Glomerular visceral epithelial cell (primary cell): ENCODE results near the gene ABCC8.

Source experiments
- DNase-seq: peaks from one replicate; pipeline ENCODE4 v3.0.0-alpha.2; 2016; ENCODE audit errors: extremely low spot score

ABCC8 gene

DNA sequence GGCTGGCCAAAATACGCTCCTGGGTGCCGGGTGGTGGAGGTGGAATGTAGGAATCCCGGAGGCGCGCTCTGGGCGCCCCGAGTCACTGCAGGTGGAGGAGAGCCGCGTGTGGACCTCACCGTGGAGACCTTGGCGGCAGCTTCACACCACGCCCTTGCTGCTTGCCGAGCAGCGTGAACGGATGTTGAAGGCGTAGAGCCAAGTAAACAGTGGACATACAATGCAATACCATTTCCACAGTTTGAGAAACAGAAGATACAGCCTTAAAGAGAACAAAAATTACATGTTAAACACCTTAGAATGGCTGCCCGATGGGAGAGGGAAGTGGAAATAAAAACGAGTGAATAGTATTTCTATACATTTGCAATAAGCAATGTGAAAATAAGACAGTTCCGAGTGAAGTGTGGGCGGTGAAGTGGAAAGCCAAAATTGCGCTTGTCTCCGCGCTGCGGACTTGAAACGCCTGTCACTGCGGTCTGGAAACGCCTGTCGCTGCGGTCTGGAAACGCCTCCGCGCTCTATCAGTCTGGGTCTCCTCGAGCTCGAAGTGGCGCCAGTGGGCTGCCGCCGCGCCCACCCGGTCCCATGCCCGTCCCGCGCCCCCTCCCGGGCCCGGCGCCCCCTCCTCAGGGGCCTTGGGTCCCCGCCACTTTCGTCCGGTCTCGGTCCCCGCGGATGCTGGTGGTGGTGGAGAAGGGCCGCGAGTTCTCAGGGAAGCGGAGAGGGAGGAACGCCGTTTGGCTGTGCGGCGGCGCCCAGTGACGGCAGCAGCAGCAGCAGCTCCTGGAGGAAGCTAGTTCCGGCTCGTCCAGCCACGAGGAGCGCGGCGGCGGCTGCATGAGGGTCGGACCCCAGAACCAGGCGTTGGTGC lies 123.5 kb downstream of the ABCC8 start:
- DNase-seq, result peak; percentile 72

DNA sequence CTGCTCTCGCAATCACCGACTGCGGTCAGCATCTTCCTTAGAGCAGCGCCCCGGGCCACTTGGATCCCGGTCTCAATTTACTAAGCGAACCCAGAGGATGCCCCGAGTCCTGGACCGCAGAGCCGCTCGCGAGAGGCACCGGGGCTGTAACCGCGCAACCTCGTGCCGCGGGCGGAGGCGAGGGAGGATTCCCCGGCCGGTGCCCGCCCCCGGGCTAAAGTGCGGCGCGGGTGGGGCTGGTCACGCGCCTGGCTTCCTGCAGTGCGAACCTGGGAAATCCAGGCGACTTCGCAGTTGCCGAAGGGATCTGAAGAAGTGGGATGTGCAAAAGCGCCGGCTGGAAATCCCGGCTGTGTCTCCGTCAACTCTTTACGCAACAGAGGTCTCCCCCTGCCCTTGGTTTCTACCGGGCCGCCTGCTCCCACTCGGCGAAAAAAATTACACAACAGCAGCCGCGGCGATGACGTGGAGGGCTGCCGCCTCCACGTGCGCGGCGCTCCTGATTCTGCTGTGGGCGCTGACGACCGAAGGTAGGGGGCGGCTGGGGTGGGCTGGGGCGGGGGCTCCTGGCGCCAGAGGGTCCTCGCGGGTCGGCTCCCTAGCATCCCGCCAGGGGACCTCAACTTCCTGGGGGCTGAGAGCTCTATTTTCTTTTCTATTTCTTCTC lies 125.0 kb downstream of the ABCC8 start, which contains the start of gene NCR3LG1:
Gene NCR3LG1, plus strand, starts transcription at position 291 of the 667 bp plus-strand sequence. Its CDS starts 170 bp downstream, at position 461.
- peak; percentile 29 for DNase-seq

DNA sequence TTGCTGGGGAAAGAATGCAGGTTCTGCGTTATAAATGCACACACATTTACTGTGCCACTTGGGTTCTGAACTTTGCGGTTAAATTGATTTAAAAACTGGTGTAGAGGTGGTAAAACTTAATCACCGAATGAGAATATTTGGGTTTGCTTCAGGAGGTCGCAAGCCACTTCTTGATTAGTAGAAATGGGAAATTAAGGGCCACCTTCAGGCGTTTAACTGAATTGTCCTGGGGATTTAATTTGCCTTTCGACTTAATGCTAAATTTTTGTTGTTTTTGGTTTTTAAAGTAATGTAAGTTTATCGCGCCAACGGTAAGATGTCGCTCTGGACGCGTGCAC lies 125.5 kb downstream of the ABCC8 start:
- DNase-seq, result no peak

DNA sequence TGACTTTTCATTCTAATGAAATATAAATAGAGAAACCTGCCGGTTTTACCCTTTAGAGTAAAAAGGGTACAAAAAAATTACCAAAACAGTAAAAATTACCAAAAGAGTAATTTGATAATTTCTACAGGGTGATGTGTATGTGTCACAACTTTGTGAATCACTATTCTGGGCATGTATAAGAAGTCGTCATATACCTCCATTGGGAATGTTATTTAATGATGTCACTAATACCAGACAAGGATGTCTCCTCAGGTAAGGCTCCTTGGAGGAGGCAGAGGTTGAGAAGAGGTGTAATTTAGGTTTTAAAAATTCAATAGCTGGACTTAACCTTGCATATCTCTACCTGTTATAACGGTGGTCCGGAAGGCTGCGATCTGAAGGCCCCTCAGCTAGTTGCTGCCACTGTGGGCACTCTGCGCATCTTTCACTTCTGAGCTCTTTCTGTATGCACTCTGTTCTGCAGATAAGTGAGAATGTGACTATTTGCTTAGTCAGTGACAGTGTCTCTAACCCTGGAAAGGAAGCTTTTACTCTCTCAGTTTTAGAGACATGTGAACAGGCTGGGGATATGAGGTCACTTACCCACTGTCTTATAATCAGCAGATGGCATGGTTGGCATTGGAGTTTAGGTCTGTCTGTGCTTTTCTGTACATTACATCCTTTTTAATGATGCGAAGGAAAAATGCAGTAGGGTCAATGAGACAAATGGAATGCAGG lies 126.0 kb downstream of the ABCC8 start:
- no peak for DNase-seq

DNA sequence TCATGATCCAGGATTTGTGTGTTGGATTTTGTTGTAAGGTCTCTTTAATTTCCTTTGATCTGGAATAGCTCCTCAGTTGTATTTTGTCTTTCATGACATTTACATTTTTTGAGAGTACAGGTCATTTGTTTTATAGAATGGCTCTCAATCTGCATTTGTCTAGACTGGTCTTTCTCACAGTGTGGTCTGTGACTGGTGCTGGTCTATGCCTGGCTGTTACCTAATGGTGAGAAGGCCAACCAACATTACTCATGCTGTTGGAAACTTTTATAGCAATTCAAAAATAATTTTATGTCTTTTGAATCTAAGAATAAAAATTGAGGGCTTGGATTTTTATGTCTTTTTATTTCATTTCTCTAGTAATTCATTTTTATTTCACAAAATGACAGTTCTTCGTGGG lies 129.0 kb downstream of the ABCC8 start:
- no peak for DNase-seq

DNA sequence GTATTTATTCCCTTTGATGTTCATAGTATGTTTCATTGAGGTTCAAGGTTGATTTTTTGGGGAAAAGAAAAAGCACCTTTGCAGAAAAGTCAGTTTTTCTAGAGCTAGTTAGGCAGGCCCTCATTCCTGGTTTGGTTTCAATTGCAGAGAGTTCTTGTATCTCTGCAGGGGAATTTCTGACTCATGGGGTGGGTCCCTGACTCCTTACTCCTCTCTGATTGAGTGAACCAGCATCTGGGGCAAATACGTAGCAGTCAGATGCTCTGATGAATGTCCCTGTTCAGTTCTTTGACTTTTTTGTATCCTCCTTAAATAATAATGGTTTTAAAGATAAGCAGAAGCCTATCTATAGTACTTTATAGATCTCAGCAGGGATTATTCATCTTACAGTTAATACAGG lies 132.7 kb downstream of the ABCC8 start:
- DNase-seq, result peak; percentile 45

DNA sequence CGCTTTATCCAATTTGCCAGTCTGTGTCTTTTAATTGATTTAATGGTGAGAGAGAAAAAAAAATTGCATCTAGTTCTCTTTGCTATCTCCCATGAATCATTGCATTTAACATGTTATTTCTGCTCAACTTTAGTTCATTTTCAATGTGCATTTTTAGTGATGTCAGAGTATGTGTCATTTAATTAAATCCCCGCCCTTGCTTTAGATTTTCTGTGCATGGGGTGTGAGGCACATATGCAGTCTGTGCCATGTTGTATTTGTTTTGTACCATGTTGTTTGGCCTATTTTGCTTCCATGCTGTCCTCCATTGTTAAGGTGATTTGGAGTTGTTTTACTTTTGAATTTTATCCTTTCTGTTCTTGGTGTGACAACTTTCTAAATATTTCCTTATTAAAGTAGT lies 133.4 kb downstream of the ABCC8 start:
- no peak for DNase-seq
